ENCODE results near the gene TAGLN. TPM values are rescaled to one million over a fixed set of nuclear protein-coding genes. Genes with fewer than 3 reads are reported as not detected.

TAGLN gene
- total and polyA plus RNA-seq, 2 donors (not counting 1 experiment from before 2014, with no cell fraction given), result 17.9 to 51.8 TPM

- peak within 1 kb of the TSS; percentile 64 to 99 (median 91) for H3K4me3 ChIP-seq (ENCODE audit: control extremely low read depth in 1 of 5, extremely low read depth in 1 of 5, insufficient read depth in 1 of 5, low read depth in 2 of 5, low read length in 4 of 5)
- ChIA-PET CTCF (interaction anchor here (0.7 to 19.9 kb wide), 12 partner anchors 21 to 720 kb away, joined by 3 to 309 read pairs (median 4); partner anchors contain the start of genes CEP164, PAFAH1B2, SIDT2 and SIK3), POLR2A (interaction anchor here (0.6 to 1.8 kb wide), 4 partner anchors 9 to 88 kb away, joined by 4 to 5 read pairs (median 4); partner anchors contain the start of genes PAFAH1B2 and SIDT2)
- Mint-ChIP-seq H3K27me3 (no peaks in the 10 kb centered on the region), H3K27ac (peak within 1 kb of the TSS; percentile 99), H3K4me1 (peaks cover 48% of the 10 kb centered on the region), H3K9me3 (ENCODE audit: insufficient read depth) (no peaks in the 10 kb centered on the region), H3K4me3 (peak within 1 kb of the TSS; percentile 95)
- peak within 1 kb of the TSS; percentile 96 for H3K4me2 ChIP-seq (replicated peaks; ENCODE audit: low read depth, low read length, poor library complexity, severe bottlenecking)
- H3K27ac ChIP-seq (ENCODE audit: low read length in 2 of 2), result peak within 1 kb of the TSS; percentile 82 to 84
- ATAC-seq (ENCODE audit: low read depth) (no peak), DNase-seq (no peak)
- H4K20me1 ChIP-seq (ENCODE audit: control insufficient read depth, insufficient read depth, low read length, poor library complexity, severe bottlenecking), result no peaks in the 10 kb centered on the region
- peaks cover 0 to 3% (median 0%) of the 10 kb centered on the region in 3 donors for H3K9me3 ChIP-seq (ENCODE audit: control extremely low read depth in 1 of 3, control insufficient read depth in 2 of 3, insufficient read depth in 1 of 3, low read length in 2 of 3)
- H2AFZ ChIP-seq (ENCODE audit: insufficient read depth, low read depth, low read length, poor library complexity, severe bottlenecking), result peak within 1 kb of the TSS; percentile 85
- H3K36me3 ChIP-seq (replicated peaks in 1 of 2; ENCODE audit: control extremely low read depth in 1 of 2, control insufficient read depth in 1 of 2, extremely low read depth in 1 of 2, insufficient read depth in 2 of 2, low read length in 1 of 2), result peaks cover 3 to 37% of the 10 kb centered on the region in 2 experiments
- peak within 1 kb of the TSS; percentile 74 for H3K9ac ChIP-seq (ENCODE audit: low read length)
- 0% methylated on average over 13 of the region's 13 CpGs for WGBS (ENCODE audit: insufficient coverage)
- intact Hi-C loops (cut with micrococcal nuclease), result loop anchor here (1.0 to 5.0 kb wide), 7 partner anchors 50 to 586 kb away; partner anchors contain the start of genes BUD13, PAFAH1B2, SIK3 and ZPR1
- no peak for TF ChIP-seq EZH2 (IDR thresholded peaks at IDR 0.05; ENCODE audit: borderline replicate concordance, insufficient read depth, low read depth, low read length, poor library complexity, severe bottlenecking)
- TF ChIP-seq, protein P1, sequence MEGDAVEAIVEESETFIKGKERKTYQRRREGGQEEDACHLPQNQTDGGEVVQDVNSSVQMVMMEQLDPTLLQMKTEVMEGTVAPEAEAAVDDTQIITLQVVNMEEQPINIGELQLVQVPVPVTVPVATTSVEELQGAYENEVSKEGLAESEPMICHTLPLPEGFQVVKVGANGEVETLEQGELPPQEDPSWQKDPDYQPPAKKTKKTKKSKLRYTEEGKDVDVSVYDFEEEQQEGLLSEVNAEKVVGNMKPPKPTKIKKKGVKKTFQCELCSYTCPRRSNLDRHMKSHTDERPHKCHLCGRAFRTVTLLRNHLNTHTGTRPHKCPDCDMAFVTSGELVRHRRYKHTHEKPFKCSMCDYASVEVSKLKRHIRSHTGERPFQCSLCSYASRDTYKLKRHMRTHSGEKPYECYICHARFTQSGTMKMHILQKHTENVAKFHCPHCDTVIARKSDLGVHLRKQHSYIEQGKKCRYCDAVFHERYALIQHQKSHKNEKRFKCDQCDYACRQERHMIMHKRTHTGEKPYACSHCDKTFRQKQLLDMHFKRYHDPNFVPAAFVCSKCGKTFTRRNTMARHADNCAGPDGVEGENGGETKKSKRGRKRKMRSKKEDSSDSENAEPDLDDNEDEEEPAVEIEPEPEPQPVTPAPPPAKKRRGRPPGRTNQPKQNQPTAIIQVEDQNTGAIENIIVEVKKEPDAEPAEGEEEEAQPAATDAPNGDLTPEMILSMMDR (IDR thresholded peaks at IDR 0.05), result no peak
- H3K4me1 ChIP-seq (ENCODE audit: control insufficient read depth in 2 of 2, insufficient read depth in 2 of 2, low read length in 2 of 2), result peaks cover 34 to 38% of the 10 kb centered on the region in 2 donors
- H3K79me2 ChIP-seq (ENCODE audit: control insufficient read depth, insufficient read depth, low read length), result peaks cover 58% of the 10 kb centered on the region
- no peaks in the 10 kb centered on the region for H3K27me3 ChIP-seq (replicated peaks in 1 of 4; ENCODE audit: control extremely low read depth in 1 of 4, control insufficient read depth in 3 of 4, insufficient read depth in 4 of 4, low read length in 3 of 4)
Measured at GRCh38 chr11:117231842-117232091, 32.6 kb downstream of the TAGLN start, which contains the start of gene PCSK7. PCSK7 (minus strand) TSS chr11:117232073; CDS start chr11:117229844, 2,229 bp downstream.

Measured in B cell (primary cell).